ENCODE data around the gene CUBN.

CUBN gene

DNA sequence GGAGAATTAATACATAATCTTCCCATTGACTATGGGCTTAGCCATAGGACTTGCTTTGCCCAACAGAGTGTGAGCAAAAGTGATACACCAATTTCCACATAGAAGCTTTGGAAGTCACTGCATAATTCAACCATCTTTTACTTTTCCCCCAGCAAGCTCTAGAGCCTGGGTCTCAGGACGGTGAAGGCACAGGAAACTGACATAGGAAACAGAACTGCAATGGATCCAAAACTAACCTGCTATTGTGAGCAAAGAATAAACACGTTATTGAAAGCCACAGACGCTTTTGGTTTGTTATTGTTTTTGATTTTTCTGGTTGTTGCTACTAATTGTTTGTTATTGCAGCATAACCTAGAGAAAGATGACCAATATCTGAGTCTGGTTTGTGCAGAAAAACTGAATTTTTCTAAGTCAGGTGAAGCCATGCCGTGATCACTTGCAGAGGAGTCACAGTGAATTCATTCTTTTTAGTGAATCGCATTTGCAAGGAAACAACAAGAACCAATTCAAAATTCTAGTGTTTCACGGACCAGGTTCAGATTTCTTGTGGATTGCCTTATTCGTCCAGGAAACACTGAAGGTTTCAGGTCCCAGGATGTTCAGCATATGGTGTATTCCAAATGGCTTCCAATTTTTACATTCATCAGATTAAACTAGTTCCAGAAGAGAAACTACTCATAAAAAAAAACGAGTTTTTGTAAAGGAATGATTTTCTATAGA lies 52.8 kb downstream of the CUBN start:
- DNase-seq (ENCODE audit: insufficient read length, low spot score) (no peak), FAIRE-seq (no peak)
- TF ChIP-seq, protein P1, sequence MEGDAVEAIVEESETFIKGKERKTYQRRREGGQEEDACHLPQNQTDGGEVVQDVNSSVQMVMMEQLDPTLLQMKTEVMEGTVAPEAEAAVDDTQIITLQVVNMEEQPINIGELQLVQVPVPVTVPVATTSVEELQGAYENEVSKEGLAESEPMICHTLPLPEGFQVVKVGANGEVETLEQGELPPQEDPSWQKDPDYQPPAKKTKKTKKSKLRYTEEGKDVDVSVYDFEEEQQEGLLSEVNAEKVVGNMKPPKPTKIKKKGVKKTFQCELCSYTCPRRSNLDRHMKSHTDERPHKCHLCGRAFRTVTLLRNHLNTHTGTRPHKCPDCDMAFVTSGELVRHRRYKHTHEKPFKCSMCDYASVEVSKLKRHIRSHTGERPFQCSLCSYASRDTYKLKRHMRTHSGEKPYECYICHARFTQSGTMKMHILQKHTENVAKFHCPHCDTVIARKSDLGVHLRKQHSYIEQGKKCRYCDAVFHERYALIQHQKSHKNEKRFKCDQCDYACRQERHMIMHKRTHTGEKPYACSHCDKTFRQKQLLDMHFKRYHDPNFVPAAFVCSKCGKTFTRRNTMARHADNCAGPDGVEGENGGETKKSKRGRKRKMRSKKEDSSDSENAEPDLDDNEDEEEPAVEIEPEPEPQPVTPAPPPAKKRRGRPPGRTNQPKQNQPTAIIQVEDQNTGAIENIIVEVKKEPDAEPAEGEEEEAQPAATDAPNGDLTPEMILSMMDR (IDR thresholded peaks at IDR 0.05; ENCODE audit: insufficient read depth, missing control alignments): no peak

DNA sequence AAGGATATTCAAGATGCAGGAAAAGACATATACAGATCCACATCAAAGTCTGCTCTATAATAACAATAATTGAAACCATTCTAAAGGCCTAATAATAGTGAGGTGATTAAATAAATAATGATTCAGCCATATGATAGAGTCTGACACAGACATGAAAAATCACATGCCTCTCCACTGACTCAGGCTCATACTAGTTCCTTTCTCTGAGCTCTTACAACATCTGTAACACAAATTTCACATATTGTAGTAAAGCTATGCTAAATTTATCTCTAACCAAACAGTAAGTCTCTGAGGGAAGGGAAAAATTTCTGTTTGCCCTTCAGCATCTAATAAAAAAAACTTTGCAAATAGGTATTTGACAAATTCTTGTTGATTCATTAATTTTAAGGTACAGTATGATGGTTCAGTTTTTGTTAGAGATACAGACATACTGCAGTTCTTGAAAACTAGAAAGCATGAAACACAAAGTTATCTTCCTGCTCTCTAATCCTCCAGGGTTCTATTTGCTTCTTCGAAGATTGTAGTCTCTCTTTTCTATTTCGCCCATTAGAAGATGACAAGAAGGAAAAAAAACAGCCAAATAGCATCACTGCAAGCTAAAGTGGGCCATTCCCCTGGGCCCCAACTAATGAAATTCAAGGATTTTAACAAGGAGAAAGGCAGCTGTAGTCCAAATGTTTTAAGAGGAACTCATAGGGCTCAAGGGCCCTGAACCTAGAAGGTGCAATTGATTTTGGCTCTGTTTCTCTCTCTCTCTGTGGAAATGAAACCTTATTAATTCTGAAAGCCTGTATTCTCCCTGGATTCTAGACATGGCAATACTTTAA lies 53.9 kb downstream of the CUBN start:
- FAIRE-seq: no peak
- DNase-seq (ENCODE audit: insufficient read length, low spot score): no peak
- TF ChIP-seq, protein P1 (IDR thresholded peaks at IDR 0.05; ENCODE audit: insufficient read depth, missing control alignments): no peak

DNA sequence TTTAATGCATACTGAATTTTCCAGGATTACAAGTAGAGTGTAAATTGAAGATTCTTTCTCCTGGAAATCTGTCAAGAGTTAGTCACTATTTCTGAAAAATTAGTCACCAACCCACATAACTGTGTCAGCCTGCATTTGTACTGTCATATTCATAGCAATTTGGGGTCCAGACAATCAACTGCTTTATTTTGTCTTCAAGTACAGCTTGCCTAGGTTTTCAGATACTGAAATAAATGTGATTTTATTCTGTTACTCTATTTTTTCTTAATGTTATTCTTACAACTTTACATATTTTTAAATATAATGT lies 55.1 kb downstream of the CUBN start:
- FAIRE-seq (no peak), DNase-seq (ENCODE audit: insufficient read length, low spot score) (no peak)
- TF ChIP-seq, protein P1 (IDR thresholded peaks at IDR 0.05; ENCODE audit: insufficient read depth, missing control alignments): no peak

GRCh38 chr10:17073725-17074540 lies 55.7 kb downstream of the CUBN start:
- TF ChIP-seq, protein P1 (IDR thresholded peaks at IDR 0.05; ENCODE audit: insufficient read depth, missing control alignments): no peak
- no peak for DNase-seq (ENCODE audit: insufficient read length, low spot score)
- FAIRE-seq: no peak

- no peak for DNase-seq (ENCODE audit: insufficient read length, low spot score)
- no peak for FAIRE-seq
- TF ChIP-seq, protein P1 (IDR thresholded peaks at IDR 0.05; ENCODE audit: insufficient read depth, missing control alignments): no peak
Measured at GRCh38 chr10:17068953-17069352, 60.7 kb downstream of the CUBN start.

DNA sequence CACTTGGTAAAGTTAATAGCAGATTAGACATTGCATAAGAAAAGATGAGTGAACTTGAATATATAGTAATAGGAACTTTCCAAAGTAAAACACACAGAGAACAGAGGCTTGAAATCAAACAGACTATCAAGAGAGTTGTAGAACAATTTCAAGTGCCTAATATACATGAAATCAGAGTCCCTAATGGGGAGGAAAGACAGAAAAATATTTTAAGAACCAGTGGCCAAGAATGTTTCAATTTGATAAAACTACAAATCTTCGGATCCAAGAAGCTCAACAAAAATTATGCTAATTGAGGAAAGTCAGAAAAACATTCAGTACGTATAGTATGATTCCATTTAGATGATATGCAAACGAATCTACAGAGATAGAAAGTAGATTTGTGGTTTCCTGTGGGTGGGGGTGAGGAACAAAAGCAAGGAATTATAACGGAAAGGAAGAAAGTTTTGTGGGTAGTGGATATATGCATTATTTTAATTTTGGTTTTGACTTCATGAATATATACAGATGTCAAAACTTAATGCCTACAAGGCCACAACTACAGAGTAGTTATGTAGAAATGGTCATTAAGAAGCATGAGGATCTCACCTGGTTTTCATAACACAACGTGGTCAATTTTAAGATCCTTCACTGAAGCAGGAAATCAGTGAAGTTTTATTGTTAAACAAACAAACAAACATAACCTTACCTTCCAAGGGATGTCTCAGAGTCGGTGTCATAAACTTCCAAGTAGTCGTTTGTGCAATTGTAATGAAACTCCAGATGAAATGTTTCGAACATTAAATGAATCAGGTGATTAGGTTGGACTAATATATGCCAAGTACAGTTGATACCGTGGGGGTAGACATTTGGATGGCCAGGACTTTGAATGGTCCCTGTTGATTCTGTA lies 62.0 kb downstream of the CUBN start:
- no peak for FAIRE-seq
- TF ChIP-seq, protein P1 (IDR thresholded peaks at IDR 0.05; ENCODE audit: insufficient read depth, missing control alignments): no peak
- DNase-seq (ENCODE audit: insufficient read length, low spot score): no peak

All from D721Med (cell line).